HCT116 (cell line): Measurements from ENCODE around the gene EPHB4. TPM values are rescaled to one million over a fixed set of nuclear protein-coding genes. Genes with fewer than 3 reads are reported as not detected.

Source experiments
- ATAC-seq: fragments of 200-7000 bp; cut with Tn5 transposase; 2 replicates; pipeline ENCODE4 v1.9.1; 2020; ENCODE audit warnings: mild to moderate bottlenecking, moderate library complexity
- BruUV-seq: library from RNA; stranded (reverse); fragments of 400-500 nt; replicated peaks from 2 replicates; lab custom pipeline; 2021; lab: Mats Ljungman, UMichigan
- CTCF ChIA-PET: fragments of 300-600 bp; sonication (Branson Sonifier 250); formaldehyde crosslinking; loops from one replicate; lab custom pipeline; 2021; ENCODE audit warnings: antibody characterized with exemption; lab: Charles Lee
- POLR2A ChIA-PET: fragments of 300-600, 350-600 bp; sonication (Branson Sonifier 250); formaldehyde crosslinking; loops from one replicate; lab custom pipeline; 2021; ENCODE audit warnings: antibody characterized with exemption; lab: Charles Lee
- RAD21 ChIA-PET, 2 experiments: fragments of 300-600 bp; sonication (Branson Sonifier 250); formaldehyde crosslinking; loops; one replicate each; lab custom pipeline; 2023; ENCODE audit warnings: low total read pairs in 2 of 2; ENCODE audit not compliant: uncharacterized antibody in 2 of 2, unreplicated experiment in 2 of 2, low non-redundant PET in 1 of 2; lab: Charles Lee
- DNase-seq: peaks from one replicate; pipeline ENCODE4 v3.0.0-alpha.2; 2010; ENCODE audit warnings: low read depth, low spot score
- H2AFZ ChIP-seq: fragments of 200-600 bp; shearing (Covaris generic), sonication (generic); 2 replicates; pipeline ENCODE4 v1.6.1; 2017; ENCODE audit warnings: low read depth, mixed run types, mixed read lengths, antibody characterized with exemption, low read length; ENCODE audit not compliant: poor library complexity, severe bottlenecking
- H3K27ac ChIP-seq: 2 replicates; pipeline ENCODE4 v1.5.1; 2012; ENCODE audit warnings: low read depth, low read length
- H3K27me3 ChIP-seq: fragments of 200-600 bp; sonication (generic); 2 replicates; pipeline ENCODE4 v1.6.1; 2016; ENCODE audit warnings: mixed run types, low read length, mixed read lengths; ENCODE audit not compliant: insufficient read depth
- H3K36me3 ChIP-seq, 2 experiments: fragments of 200-500 bp in 1 of 2; fragments of 200-600 bp in 1 of 2; sonication (Bioruptor generic) in 1 of 2; sonication (generic) in 1 of 2; 2 replicates each; pipeline versions ENCODE4 v1.5.1 to v1.6.1; 2014 to 2016; ENCODE audit warnings: low read length in 2 of 2, inconsistent platforms in 1 of 2, mixed read lengths in 1 of 2, mixed run types in 1 of 2; ENCODE audit not compliant: insufficient read depth in 2 of 2, control insufficient read depth in 1 of 2
- H3K4me1 ChIP-seq, 2 experiments: fragments of 200-600 bp in 1 of 2; sonication (generic) in 1 of 2; 2 replicates each; pipeline versions ENCODE4 v1.5.1 to v1.6.1; 2012 to 2017; ENCODE audit warnings: low read length in 2 of 2, inconsistent platforms in 1 of 2, mild to moderate bottlenecking in 1 of 2, mixed read lengths in 1 of 2, mixed run types in 1 of 2, moderate library complexity in 1 of 2; ENCODE audit not compliant: insufficient read depth in 2 of 2, control insufficient read depth in 1 of 2
- H3K4me2 ChIP-seq: fragments of 200-600 bp; sonication (generic); 2 replicates; pipeline ENCODE4 v1.6.1; 2017; ENCODE audit warnings: mixed run types, low read length, mixed read lengths
- H3K4me3 ChIP-seq, 2 experiments: fragments of 200-600 bp in 1 of 2; sonication (generic) in 1 of 2; replicated peaks in 1 of 2; 2 replicates each; pipeline ENCODE4 v1.5.1; 2011 to 2016; ENCODE audit warnings: low read length in 2 of 2, control low read depth in 1 of 2, low read depth in 1 of 2, mild to moderate bottlenecking in 1 of 2, mixed read lengths in 1 of 2, mixed run types in 1 of 2
- H3K79me2 ChIP-seq: fragments of 200-600 bp; sonication (generic); 2 replicates; pipeline ENCODE4 v1.6.1; 2017; ENCODE audit warnings: mild to moderate bottlenecking, mixed run types, low read length, moderate library complexity, mixed read lengths; ENCODE audit not compliant: insufficient read depth
- H3K9ac ChIP-seq: fragments of 200-600 bp; sonication (generic); 2 replicates; pipeline ENCODE4 v1.6.1; 2016; ENCODE audit warnings: low read length, mixed read lengths
- H3K9me2 ChIP-seq: fragments of 200-600 bp; sonication (generic), shearing (Covaris generic); 2 replicates; pipeline ENCODE4 v1.6.1; 2017; ENCODE audit warnings: mixed run types, mild to moderate bottlenecking, moderate library complexity; ENCODE audit not compliant: insufficient read depth
- H3K9me3 ChIP-seq, 2 experiments: fragments of 200-500 bp in 1 of 2; fragments of 200-600 bp in 1 of 2; sonication (Bioruptor generic) in 1 of 2; sonication (generic) in 1 of 2; 2 replicates each; pipeline ENCODE4 v1.6.1; 2014 to 2017; ENCODE audit warnings: low read length in 2 of 2, mixed read lengths in 2 of 2, inconsistent platforms in 1 of 2, low read depth in 1 of 2, mild to moderate bottlenecking in 1 of 2, mixed run types in 1 of 2, moderate library complexity in 1 of 2; ENCODE audit not compliant: control insufficient read depth in 1 of 2, insufficient read depth in 1 of 2
- H4K20me1 ChIP-seq: fragments of 200-600 bp; sonication (generic), shearing (Covaris generic); 2 replicates; pipeline ENCODE4 v1.6.1; 2017; ENCODE audit warnings: mixed run types, mild to moderate bottlenecking, moderate library complexity; ENCODE audit not compliant: insufficient read depth
- CEBPB ChIP-seq: IDR thresholded peaks from 2 replicates; pipeline ENCODE4 v1.6.1; 2012; ENCODE audit warnings: low read depth
- EGR1 ChIP-seq: IDR thresholded peaks from 2 replicates; pipeline ENCODE4 v1.6.1; 2012; ENCODE audit warnings: low read depth
- ELF1 ChIP-seq: IDR thresholded peaks from 2 replicates; pipeline ENCODE4 v1.6.1; 2012; ENCODE audit warnings: low read depth, borderline replicate concordance
- EZH2 ChIP-seq: fragments of 200-600 bp; sonication (generic); IDR thresholded peaks from 2 replicates; pipeline ENCODE4 v1.6.1; 2017; ENCODE audit warnings: antibody characterized with exemption, mixed run types
- EZH2phosphoT487 ChIP-seq: fragments of 200-600 bp; IDR thresholded peaks from 2 replicates; pipeline ENCODE4 v1.6.1; 2018; ENCODE audit warnings: antibody characterized with exemption, borderline replicate concordance
- FOSL1 ChIP-seq: IDR thresholded peaks from 2 replicates; pipeline ENCODE4 v1.6.1; 2012; ENCODE audit warnings: low read depth
- POLR2A ChIP-seq: IDR thresholded peaks from 2 replicates; pipeline ENCODE4 v1.7.0; 2011; ENCODE audit warnings: borderline replicate concordance; ENCODE audit not compliant: insufficient read depth, insufficient read length; ENCODE audit errors: extremely low read depth
- POLR2AphosphoS5 ChIP-seq: IDR thresholded peaks from 2 replicates; pipeline ENCODE4 v1.6.1; 2011; ENCODE audit warnings: mild to moderate bottlenecking, low read depth, low read length, moderate library complexity
- RAD21 ChIP-seq: IDR thresholded peaks from 2 replicates; pipeline ENCODE4 v1.6.1; 2012; ENCODE audit warnings: low read depth, mild to moderate bottlenecking
- SIN3A ChIP-seq: IDR thresholded peaks from 2 replicates; pipeline ENCODE4 v1.6.1; 2012; ENCODE audit warnings: low read depth
- SP1 ChIP-seq: IDR thresholded peaks from 2 replicates; pipeline ENCODE4 v1.6.1; 2012; ENCODE audit warnings: low read depth
- TCF7L2 ChIP-seq: IDR thresholded peaks from 2 replicates; pipeline ENCODE4 v1.7.0; 2011; ENCODE audit warnings: borderline replicate concordance, inconsistent platforms; ENCODE audit not compliant: insufficient read depth, insufficient read length; ENCODE audit errors: extremely low read depth
- ZNF274 ChIP-seq: fragments of 200-500 bp; sonication (Bioruptor generic); IDR thresholded peaks from 2 replicates; pipeline ENCODE4 v1.6.1; 2014; ENCODE audit warnings: mild to moderate bottlenecking, low read depth, low read length, inconsistent platforms
- intact Hi-C: fragments of 100-400 bp; cut with micrococcal nuclease; formaldehyde crosslinking; loops from 2 replicates; pipeline ENCODE4 v1.10.0; 2022
- total RNA-seq: library from RNA; stranded (reverse); gene quantifications from one replicate; pipeline ENCODE4 v1.2.1, GENCODE V29; 2021; ENCODE audit not compliant: unreplicated experiment
- TF ChIP-seq, protein P1 (sequence below): IDR thresholded peaks from 2 replicates; pipeline ENCODE4 v1.6.1; 2012
- TF ChIP-seq, protein P2 (sequence below), 3 experiments: fragments of 200-600 bp in 1 of 3; sonication (generic) in 1 of 3; IDR thresholded peaks in 2 of 3; conservative IDR thresholded peaks in 1 of 3; 2 replicates each; pipeline ENCODE4 v1.5.1; 2012 to 2017; ENCODE audit warnings: low read depth in 2 of 3, low read length in 2 of 3, antibody characterized with exemption in 1 of 3, borderline replicate concordance in 1 of 3, control low read depth in 1 of 3, mild to moderate bottlenecking in 1 of 3, mixed read lengths in 1 of 3, mixed run types in 1 of 3, moderate library complexity in 1 of 3; ENCODE audit not compliant: insufficient read depth in 1 of 3
- TF ChIP-seq, protein P3 (sequence below): IDR thresholded peaks from 2 replicates; pipeline ENCODE4 v1.6.1; 2012; ENCODE audit warnings: low read depth
- TF ChIP-seq, protein P4 (sequence below): IDR thresholded peaks from 2 replicates; pipeline ENCODE4 v1.6.1; 2012
- TF ChIP-seq, protein P5 (sequence below): IDR thresholded peaks from 2 replicates; pipeline ENCODE4 v1.6.1; 2011; ENCODE audit warnings: mild to moderate bottlenecking, low read length, moderate library complexity; ENCODE audit not compliant: insufficient replicate concordance; ENCODE audit errors: extremely low read depth

EPHB4 gene
- total RNA-seq, 1 experiment from 2014 or later: 61.1 TPM

DNA sequence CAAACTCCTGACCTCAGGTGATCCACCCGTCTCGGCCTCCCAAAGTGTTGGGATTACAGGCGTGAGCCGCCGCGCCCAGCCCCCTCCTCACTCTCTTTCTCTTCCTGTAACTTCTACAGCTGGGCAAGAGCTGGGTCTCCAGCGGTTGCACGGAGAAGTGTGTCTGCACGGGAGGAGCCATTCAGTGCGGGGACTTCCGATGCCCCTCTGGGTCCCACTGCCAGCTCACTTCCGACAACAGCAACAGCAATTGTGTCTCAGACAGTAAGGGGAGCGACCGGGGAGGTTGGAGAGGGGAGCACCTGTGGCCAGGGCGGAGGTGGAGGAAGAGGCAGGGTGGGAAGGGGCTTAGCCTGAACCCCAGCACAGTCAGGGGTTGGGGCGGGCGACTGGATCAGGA, 41.4 kb downstream of the EPHB4 start:
- DNase-seq: no peak
- POLR2A ChIA-PET: no interaction called here

More for the DNA sequence above, 41.4 kb downstream of the EPHB4 start:
- H2AFZ ChIP-seq: no peak overlapping the region
- no peak for ATAC-seq
- no peaks in the 10 kb centered on the region for H3K27me3 ChIP-seq
- no peak overlapping the region for H3K4me3 ChIP-seq
- intact Hi-C loops: no loop called here
- ChIA-PET CTCF (interaction anchor here (1.4 kb wide), 1 partner anchor 9 kb away, joined by 3 read pairs; no protein-coding TSS in a partner anchor), RAD21 (no interaction called here)
- no peaks in the 10 kb centered on the region; a peak in 1 of 4 replicates for H3K9me3 ChIP-seq
- TF ChIP-seq RAD21 (no peak), ZNF274 (no peak), EZH2phosphoT487 (no peak), SIN3A (no peak), SP1 (no peak), ELF1 (no peak), CEBPB (no peak), TCF7L2 (no peak), FOSL1 (no peak), POLR2A (no peak), EZH2 (no peak), EGR1 (no peak), POLR2AphosphoS5 (no peak)
- TF ChIP-seq, protein P1, sequence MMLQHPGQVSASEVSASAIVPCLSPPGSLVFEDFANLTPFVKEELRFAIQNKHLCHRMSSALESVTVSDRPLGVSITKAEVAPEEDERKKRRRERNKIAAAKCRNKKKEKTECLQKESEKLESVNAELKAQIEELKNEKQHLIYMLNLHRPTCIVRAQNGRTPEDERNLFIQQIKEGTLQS: no peak
- TF ChIP-seq, protein P2, sequence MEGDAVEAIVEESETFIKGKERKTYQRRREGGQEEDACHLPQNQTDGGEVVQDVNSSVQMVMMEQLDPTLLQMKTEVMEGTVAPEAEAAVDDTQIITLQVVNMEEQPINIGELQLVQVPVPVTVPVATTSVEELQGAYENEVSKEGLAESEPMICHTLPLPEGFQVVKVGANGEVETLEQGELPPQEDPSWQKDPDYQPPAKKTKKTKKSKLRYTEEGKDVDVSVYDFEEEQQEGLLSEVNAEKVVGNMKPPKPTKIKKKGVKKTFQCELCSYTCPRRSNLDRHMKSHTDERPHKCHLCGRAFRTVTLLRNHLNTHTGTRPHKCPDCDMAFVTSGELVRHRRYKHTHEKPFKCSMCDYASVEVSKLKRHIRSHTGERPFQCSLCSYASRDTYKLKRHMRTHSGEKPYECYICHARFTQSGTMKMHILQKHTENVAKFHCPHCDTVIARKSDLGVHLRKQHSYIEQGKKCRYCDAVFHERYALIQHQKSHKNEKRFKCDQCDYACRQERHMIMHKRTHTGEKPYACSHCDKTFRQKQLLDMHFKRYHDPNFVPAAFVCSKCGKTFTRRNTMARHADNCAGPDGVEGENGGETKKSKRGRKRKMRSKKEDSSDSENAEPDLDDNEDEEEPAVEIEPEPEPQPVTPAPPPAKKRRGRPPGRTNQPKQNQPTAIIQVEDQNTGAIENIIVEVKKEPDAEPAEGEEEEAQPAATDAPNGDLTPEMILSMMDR (IDR thresholded peaks at IDR 0.05 in 2 of 3, conservative IDR thresholded peaks at IDR 0.05 in 1 of 3; ENCODE audit: borderline replicate concordance in 1 of 3, insufficient read depth in 1 of 3, low read depth in 2 of 3, low read length in 2 of 3): no peak
- TF ChIP-seq, protein P3, sequence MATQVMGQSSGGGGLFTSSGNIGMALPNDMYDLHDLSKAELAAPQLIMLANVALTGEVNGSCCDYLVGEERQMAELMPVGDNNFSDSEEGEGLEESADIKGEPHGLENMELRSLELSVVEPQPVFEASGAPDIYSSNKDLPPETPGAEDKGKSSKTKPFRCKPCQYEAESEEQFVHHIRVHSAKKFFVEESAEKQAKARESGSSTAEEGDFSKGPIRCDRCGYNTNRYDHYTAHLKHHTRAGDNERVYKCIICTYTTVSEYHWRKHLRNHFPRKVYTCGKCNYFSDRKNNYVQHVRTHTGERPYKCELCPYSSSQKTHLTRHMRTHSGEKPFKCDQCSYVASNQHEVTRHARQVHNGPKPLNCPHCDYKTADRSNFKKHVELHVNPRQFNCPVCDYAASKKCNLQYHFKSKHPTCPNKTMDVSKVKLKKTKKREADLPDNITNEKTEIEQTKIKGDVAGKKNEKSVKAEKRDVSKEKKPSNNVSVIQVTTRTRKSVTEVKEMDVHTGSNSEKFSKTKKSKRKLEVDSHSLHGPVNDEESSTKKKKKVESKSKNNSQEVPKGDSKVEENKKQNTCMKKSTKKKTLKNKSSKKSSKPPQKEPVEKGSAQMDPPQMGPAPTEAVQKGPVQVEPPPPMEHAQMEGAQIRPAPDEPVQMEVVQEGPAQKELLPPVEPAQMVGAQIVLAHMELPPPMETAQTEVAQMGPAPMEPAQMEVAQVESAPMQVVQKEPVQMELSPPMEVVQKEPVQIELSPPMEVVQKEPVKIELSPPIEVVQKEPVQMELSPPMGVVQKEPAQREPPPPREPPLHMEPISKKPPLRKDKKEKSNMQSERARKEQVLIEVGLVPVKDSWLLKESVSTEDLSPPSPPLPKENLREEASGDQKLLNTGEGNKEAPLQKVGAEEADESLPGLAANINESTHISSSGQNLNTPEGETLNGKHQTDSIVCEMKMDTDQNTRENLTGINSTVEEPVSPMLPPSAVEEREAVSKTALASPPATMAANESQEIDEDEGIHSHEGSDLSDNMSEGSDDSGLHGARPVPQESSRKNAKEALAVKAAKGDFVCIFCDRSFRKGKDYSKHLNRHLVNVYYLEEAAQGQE: no peak
- TF ChIP-seq, protein P4, sequence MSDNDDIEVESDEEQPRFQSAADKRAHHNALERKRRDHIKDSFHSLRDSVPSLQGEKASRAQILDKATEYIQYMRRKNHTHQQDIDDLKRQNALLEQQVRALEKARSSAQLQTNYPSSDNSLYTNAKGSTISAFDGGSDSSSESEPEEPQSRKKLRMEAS: no peak
- TF ChIP-seq, protein P5, sequence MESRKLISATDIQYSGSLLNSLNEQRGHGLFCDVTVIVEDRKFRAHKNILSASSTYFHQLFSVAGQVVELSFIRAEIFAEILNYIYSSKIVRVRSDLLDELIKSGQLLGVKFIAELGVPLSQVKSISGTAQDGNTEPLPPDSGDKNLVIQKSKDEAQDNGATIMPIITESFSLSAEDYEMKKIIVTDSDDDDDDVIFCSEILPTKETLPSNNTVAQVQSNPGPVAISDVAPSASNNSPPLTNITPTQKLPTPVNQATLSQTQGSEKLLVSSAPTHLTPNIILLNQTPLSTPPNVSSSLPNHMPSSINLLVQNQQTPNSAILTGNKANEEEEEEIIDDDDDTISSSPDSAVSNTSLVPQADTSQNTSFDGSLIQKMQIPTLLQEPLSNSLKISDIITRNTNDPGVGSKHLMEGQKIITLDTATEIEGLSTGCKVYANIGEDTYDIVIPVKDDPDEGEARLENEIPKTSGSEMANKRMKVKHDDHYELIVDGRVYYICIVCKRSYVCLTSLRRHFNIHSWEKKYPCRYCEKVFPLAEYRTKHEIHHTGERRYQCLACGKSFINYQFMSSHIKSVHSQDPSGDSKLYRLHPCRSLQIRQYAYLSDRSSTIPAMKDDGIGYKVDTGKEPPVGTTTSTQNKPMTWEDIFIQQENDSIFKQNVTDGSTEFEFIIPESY: no peak
- H4K20me1 ChIP-seq: no peaks in the 10 kb centered on the region
- no peak overlapping the region for H3K4me2 ChIP-seq
- no peak overlapping the region for H3K27ac ChIP-seq
- no peaks in the 10 kb centered on the region for H3K9me2 ChIP-seq
- H3K36me3 ChIP-seq: no peaks in the 10 kb centered on the region
- H3K9ac ChIP-seq: no peak overlapping the region
- no peaks in the 10 kb centered on the region for H3K79me2 ChIP-seq
- no TSS peak for BruUV-seq
- peaks cover 0 to 5% of the 10 kb centered on the region in 2 experiments; a peak in 1 of 4 replicates for H3K4me1 ChIP-seq
